ENCODE data around the gene CRP.
"Not testable (repeated sequence)": the region's sequence is repeated elsewhere in the genome, so short reads cannot be mapped to it uniquely, and the experiment has no call there.

Gene CRP

GRCh38 chr1:159714529-159714928, at the start of gene CRP:
Gene CRP (minus strand): TSS chr1:159714589. CDS start chr1:159714485, 104 bp downstream.
- DNase-seq: no peak

GRCh38 chr1:159763686-159764085, 49.3 kb upstream of the CRP start:
- DNase-seq: peak; percentile 18

GRCh38 chr1:159756397-159756796, 42.0 kb upstream of the CRP start:
- peak; percentile 64 for DNase-seq

GRCh38 chr1:159755451-159756007, 41.1 kb upstream of the CRP start:
- peak; percentile 50 for DNase-seq

GRCh38 chr1:159753386-159753785, 39.0 kb upstream of the CRP start:
- no peak for DNase-seq

- no peak for DNase-seq
Observed at GRCh38 chr1:159752135-159752580, 37.8 kb upstream of the CRP start.

GRCh38 chr1:159751031-159751430, 36.6 kb upstream of the CRP start:
- DNase-seq: peak; percentile 38

GRCh38 chr1:159750621-159751020, 36.2 kb upstream of the CRP start:
- peak; percentile 75 for DNase-seq

- no peak for DNase-seq
Observed at GRCh38 chr1:159749630-159750029, 35.2 kb upstream of the CRP start.

- no peak for DNase-seq
Observed at GRCh38 chr1:159748370-159748769, 34.0 kb upstream of the CRP start.

GRCh38 chr1:159746666-159747065, 32.3 kb upstream of the CRP start:
- DNase-seq: peak; percentile 83

- peak; percentile 88 for DNase-seq
Observed at GRCh38 chr1:159743651-159744410, 29.4 kb upstream of the CRP start.

GRCh38 chr1:159737238-159737916, 23.0 kb upstream of the CRP start:
- peak; percentile 41 for DNase-seq

- not testable (repeated sequence) for DNase-seq
Observed at GRCh38 chr1:159723188-159723587, 8.8 kb upstream of the CRP start.

- no peak for DNase-seq
Observed at GRCh38 chr1:159719990-159720389, 5.6 kb upstream of the CRP start.

GRCh38 chr1:159715855-159716254, 1.5 kb upstream of the CRP start:
- no peak for DNase-seq

GRCh38 chr1:159712080-159712479, 2.3 kb downstream of the CRP start:
- no peak for DNase-seq

- DNase-seq: peak; percentile 61
Observed at GRCh38 chr1:159707472-159708260, 6.7 kb downstream of the CRP start.

- no peak for DNase-seq
Observed at GRCh38 chr1:159705904-159706256, 8.5 kb downstream of the CRP start.

- no peak for DNase-seq
Observed at GRCh38 chr1:159705251-159705903, 9.0 kb downstream of the CRP start.

- DNase-seq: no peak
Observed at GRCh38 chr1:159704481-159704880, 9.9 kb downstream of the CRP start.

- peak; percentile 25 for DNase-seq
Observed at GRCh38 chr1:159700312-159700711, 14.1 kb downstream of the CRP start.

GRCh38 chr1:159699653-159700052, 14.7 kb downstream of the CRP start:
- no peak for DNase-seq
